ENCODE results near the gene PPP2R5E. TPM values are rescaled to one million over a fixed set of nuclear protein-coding genes. Genes with fewer than 3 reads are reported as not detected.

The PPP2R5E gene
- total and polyA plus RNA-seq, 11 donors, result 6.2 to 44.2 (median 31.3) TPM

DNA sequence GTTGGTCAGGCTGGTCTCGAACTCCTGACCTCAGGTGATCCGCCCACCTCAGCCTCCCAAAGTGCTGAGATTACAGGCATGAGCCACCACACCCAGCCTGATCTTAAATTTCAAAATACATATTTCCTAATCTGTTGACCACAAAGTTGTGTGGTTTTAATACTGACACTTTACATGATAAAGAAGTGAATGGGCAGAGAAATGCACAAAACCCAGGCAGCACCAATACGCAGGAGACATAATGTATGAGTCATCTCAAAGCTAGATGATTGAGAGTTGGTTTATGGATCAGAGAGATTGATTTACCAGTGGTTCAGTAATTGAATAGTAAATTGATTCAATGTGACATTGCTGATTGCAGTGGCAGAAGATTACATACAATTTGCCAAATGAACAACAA is 19.2 kb upstream of the PPP2R5E start:
- WGBS, 4 donors, result 90 to 93% (median 92%) methylated on average over 3 of the region's 3 CpGs
- no peak for DNase-seq
- Histone ChIP-seq H3K4me3 (no peak overlapping the region), H3K27ac (no peak overlapping the region), H3K27me3 (peaks cover 0 to 3% (median 0%) of the 10 kb centered on the region in 9 donors), H3K36me3 (no peaks in the 10 kb centered on the region), H3K9me3 (no peaks in the 10 kb centered on the region), H3K4me1 (peaks cover 0 to 4% (median 0%) of the 10 kb centered on the region in 12 donors)
- ATAC-seq, result no peak
- TF ChIP-seq POLR2A (IDR thresholded peaks at IDR 0.05), result no peak
- TF ChIP-seq, protein P1, sequence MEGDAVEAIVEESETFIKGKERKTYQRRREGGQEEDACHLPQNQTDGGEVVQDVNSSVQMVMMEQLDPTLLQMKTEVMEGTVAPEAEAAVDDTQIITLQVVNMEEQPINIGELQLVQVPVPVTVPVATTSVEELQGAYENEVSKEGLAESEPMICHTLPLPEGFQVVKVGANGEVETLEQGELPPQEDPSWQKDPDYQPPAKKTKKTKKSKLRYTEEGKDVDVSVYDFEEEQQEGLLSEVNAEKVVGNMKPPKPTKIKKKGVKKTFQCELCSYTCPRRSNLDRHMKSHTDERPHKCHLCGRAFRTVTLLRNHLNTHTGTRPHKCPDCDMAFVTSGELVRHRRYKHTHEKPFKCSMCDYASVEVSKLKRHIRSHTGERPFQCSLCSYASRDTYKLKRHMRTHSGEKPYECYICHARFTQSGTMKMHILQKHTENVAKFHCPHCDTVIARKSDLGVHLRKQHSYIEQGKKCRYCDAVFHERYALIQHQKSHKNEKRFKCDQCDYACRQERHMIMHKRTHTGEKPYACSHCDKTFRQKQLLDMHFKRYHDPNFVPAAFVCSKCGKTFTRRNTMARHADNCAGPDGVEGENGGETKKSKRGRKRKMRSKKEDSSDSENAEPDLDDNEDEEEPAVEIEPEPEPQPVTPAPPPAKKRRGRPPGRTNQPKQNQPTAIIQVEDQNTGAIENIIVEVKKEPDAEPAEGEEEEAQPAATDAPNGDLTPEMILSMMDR (IDR thresholded peaks at IDR 0.05), result no peak
- intact Hi-C loops (cut with DNase I), result no loop called here

DNA sequence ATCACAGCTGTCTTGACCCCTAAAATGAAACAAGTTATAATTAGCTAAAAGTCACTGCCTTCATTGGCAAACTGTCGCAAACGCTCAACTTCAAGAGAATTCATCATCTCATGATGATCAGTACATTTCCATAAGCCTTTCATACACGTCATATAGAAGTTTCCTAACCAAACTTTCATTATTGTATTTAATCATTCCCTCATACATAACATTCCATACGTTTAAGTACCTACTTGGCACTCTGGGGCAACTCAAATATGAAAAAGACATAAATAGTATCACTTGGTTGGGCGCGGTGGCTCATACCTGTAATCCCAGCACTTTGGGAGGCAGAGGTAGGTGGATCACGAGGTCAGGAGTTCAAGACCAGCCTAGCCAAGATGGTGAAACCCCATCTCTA is 12.4 kb upstream of the PPP2R5E start:
- intact Hi-C loops (cut with DNase I), result no loop called here
- 84 to 88% (median 85%) methylated on average over 7 of the region's 7 CpGs for WGBS, 4 donors

GRCh38 chr14:63551332-63551731 is 8.2 kb upstream of the PPP2R5E start:
- DNase-seq, result no peak
- Histone ChIP-seq H3K9me3 (no peaks in the 10 kb centered on the region), H3K27ac (no peak overlapping the region), H3K4me1 (no peaks in the 10 kb centered on the region), H3K36me3 (no peaks in the 10 kb centered on the region), H3K4me3 (no peak overlapping the region), H3K27me3 (no peaks in the 10 kb centered on the region)
- intact Hi-C loops (cut with DNase I), result no loop called here
- 44 to 64% (median 58%) methylated on average over 3 of the region's 3 CpGs for WGBS, 4 donors
- ATAC-seq, result no peak
- TF ChIP-seq POLR2A (IDR thresholded peaks at IDR 0.05), result no peak
- TF ChIP-seq, protein P1 (IDR thresholded peaks at IDR 0.05), result no peak

More for the DNA sequence above, 12.4 kb upstream of the PPP2R5E start:
- H3K9me3 ChIP-seq, result no peaks in the 10 kb centered on the region
- DNase-seq (no peak), ATAC-seq (no peak)
- H3K27ac ChIP-seq, result no peak overlapping the region
- no peaks in the 10 kb centered on the region for H3K27me3 ChIP-seq
- H3K4me3 ChIP-seq, result no peak overlapping the region
- no peaks in the 10 kb centered on the region for H3K4me1 ChIP-seq
- TF ChIP-seq POLR2A (IDR thresholded peaks at IDR 0.05), result no peak
- TF ChIP-seq, protein P1 (IDR thresholded peaks at IDR 0.05), result no peak
- no peaks in the 10 kb centered on the region for H3K36me3 ChIP-seq

DNA sequence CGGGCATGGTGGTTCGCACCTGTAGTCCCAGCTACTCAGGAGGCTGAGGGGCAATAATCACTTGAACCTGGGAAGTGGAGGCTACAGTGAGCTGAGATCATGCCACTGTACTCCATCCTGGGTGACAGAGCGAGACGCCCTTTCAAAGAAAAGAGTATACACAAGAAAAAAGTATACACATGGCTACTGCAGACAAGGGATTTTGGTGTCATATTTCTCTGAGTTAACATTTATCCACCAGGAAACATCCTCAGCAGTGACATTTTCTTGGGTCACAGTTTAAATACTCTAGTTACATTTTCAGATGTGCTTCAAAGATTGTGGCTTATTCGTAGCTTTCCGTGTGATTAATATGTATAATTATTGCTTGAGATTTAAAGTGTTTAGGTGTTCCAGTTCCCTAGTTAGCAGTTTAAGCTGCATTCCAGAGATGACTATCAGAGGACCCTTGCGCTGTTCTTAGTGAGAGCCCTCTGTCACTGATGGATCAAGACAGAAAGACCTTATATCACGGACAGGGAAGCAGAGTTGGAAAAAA is 4.7 kb upstream of the PPP2R5E start:
- TF ChIP-seq, protein P1 (IDR thresholded peaks at IDR 0.05), result no peak
- no peak for TF ChIP-seq POLR2A (IDR thresholded peaks at IDR 0.05)
- DNase-seq (no peak), ATAC-seq (no peak)
- intact Hi-C loops (cut with DNase I), result loop anchor here in 3 of 10 donors (10.0 kb wide), 3 partner anchors 97 to 373 kb away; partner anchors contain the start of gene WDR89 (in 2 of the 3)
- H3K27me3 ChIP-seq, result no peaks in the 10 kb centered on the region
- H3K36me3 ChIP-seq, result no peaks in the 10 kb centered on the region
- H3K4me3 ChIP-seq, result no peak overlapping the region
- H3K27ac ChIP-seq, result no peak overlapping the region
- peaks cover 0 to 12% (median 6%) of the 10 kb centered on the region in 12 donors for H3K4me1 ChIP-seq
- H3K9me3 ChIP-seq, result no peaks in the 10 kb centered on the region
- whole genome bisulfite sequencing, 4 donors, result 75 to 78% (median 77%) methylated on average over 8 of the region's 8 CpGs
